Breast epithelium (tissue), 4 donors: ENCODE measurements around the gene MKRN1. TPM values are rescaled to one million over a fixed set of nuclear protein-coding genes. Genes with fewer than 3 reads are reported as not detected.

Experiments used
- DNase-seq, 2 donors: peaks; one replicate each; pipeline ENCODE4 v3.0.0-alpha.2; 2019; ENCODE audit warnings: low spot score in 2 of 2
- H3K27ac ChIP-seq, 2 donors: fragments of 200-600 bp; sonication (generic) in 1 of 2; one replicate each; pipeline ENCODE4 v1.5.1; 2016 to 2019; ENCODE audit warnings: mild to moderate bottlenecking in 1 of 2
- H3K27me3 ChIP-seq, 2 donors: fragments of 200-600 bp; sonication (generic) in 1 of 2; one replicate each; pipeline versions ENCODE4 v1.5.1 to v1.6.0; 2017 to 2019; ENCODE audit warnings: control low read depth in 1 of 2, mild to moderate bottlenecking in 1 of 2
- H3K36me3 ChIP-seq: fragments of 200-600 bp; one replicate; pipeline ENCODE4 v1.5.1; 2019
- H3K4me1 ChIP-seq, 2 donors: fragments of 200-600 bp; sonication (generic); one replicate each; pipeline ENCODE4 v1.5.1; 2016 to 2019; ENCODE audit warnings: control low read depth in 1 of 2
- H3K4me3 ChIP-seq, 3 donors: fragments of 200-600 bp; sonication (generic); 1 replicate in 2 of 3; 2 replicates in 1 of 3; pipeline ENCODE4 v1.5.1; 2016 to 2019; ENCODE audit warnings: mild to moderate bottlenecking in 3 of 3, moderate library complexity in 2 of 3
- H3K9me3 ChIP-seq, 2 donors: fragments of 200-600 bp; sonication (generic) in 1 of 2; one replicate each; pipeline ENCODE4 v1.5.1; 2016 to 2019; ENCODE audit warnings: control low read depth in 1 of 2
- CTCF ChIP-seq, 3 donors: fragments of 450-650 bp; IDR thresholded peaks; one replicate each; pipeline ENCODE4 v1.5.1; 2016 to 2017; ENCODE audit warnings: antibody characterized with exemption in 3 of 3, mild to moderate bottlenecking in 3 of 3, moderate library complexity in 3 of 3
- POLR2A ChIP-seq: fragments of 450-650 bp; IDR thresholded peaks from one replicate; pipeline ENCODE4 v1.6.1; 2016; ENCODE audit warnings: antibody characterized with exemption, mild to moderate bottlenecking, moderate library complexity
- POLR2AphosphoS5 ChIP-seq, 3 donors: sonication (generic); formaldehyde crosslinking; IDR thresholded peaks; one replicate each; pipeline ENCODE4 v1.6.1; 2017; ENCODE audit warnings: antibody characterized with exemption in 3 of 3
- intact Hi-C: fragments of 100-400 bp; cut with DNase I; formaldehyde crosslinking; loops from one replicate; pipeline ENCODE4 v1.15.1; 2023; ENCODE audit warnings: low total_unique reads
- total RNA-seq, 3 donors: library from RNA; depleted of rRNA; stranded (reverse); fragments of >200 nt; gene quantifications; one replicate each; pipeline ENCODE4 v1.1.0, GENCODE V29; 2016

The MKRN1 gene
- total RNA-seq, 3 donors from 2014 or later = 58.7 to 96.2 (median 85.0) TPM

DNA sequence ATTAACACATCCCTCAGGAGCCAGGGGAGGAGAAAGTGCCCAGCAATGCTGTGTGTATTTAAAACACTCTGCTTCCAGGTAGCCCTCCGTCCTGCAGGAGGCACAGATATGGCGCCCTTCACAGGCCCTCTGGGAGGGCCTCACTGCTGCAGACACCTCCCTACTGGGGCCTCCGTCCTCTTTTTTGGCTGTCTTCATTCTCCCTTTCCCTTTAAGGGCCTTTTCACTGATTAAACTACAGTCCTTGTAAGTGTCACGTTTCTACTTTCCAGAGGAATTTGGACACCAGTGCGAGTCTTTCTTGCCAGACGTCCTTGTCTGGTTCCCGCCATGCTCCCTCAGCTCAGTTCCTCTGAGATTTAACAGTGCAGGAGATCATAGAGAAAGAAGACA, 39.7 kb upstream of the MKRN1 start:
- Histone ChIP-seq H3K27ac (peak overlapping the region in 1 of 2 donors; percentile 71), H3K36me3 (no peaks in the 10 kb centered on the region), H3K4me3 (no peak overlapping the region), H3K27me3 (no peaks in the 10 kb centered on the region), H3K4me1 (no peaks in the 10 kb centered on the region), H3K9me3 (no peaks in the 10 kb centered on the region)
- intact Hi-C loops = no loop called here
- no peak for DNase-seq
- TF ChIP-seq POLR2A (no peak), CTCF (IDR thresholded peaks at IDR 0.05) (no peak), POLR2AphosphoS5 (IDR thresholded peaks at IDR 0.05) (no peak)

GRCh38 chr7:140518370-140519006, 39.2 kb upstream of the MKRN1 start:
- DNase-seq = no peak
- no peak overlapping the region for H3K4me3 ChIP-seq
- H3K36me3 ChIP-seq = no peaks in the 10 kb centered on the region
- H3K9me3 ChIP-seq = no peaks in the 10 kb centered on the region
- no peak for TF ChIP-seq CTCF (IDR thresholded peaks at IDR 0.05)
- TF ChIP-seq POLR2AphosphoS5 (IDR thresholded peaks at IDR 0.05) = no peak
- no peak for TF ChIP-seq POLR2A
- no peaks in the 10 kb centered on the region for H3K4me1 ChIP-seq
- no peaks in the 10 kb centered on the region for H3K27me3 ChIP-seq
- peak overlapping the region in 1 of 2 donors; percentile 71 for H3K27ac ChIP-seq
- intact Hi-C loops = no loop called here

GRCh38 chr7:140517546-140518369, 38.5 kb upstream of the MKRN1 start:
- Histone ChIP-seq H3K36me3 (no peaks in the 10 kb centered on the region), H3K4me1 (no peaks in the 10 kb centered on the region), H3K27ac (peak overlapping the region in 1 of 2 donors; percentile 71), H3K4me3 (no peak overlapping the region), H3K9me3 (no peaks in the 10 kb centered on the region), H3K27me3 (no peaks in the 10 kb centered on the region)
- TF ChIP-seq POLR2AphosphoS5 (IDR thresholded peaks at IDR 0.05) (peak; percentile 30 to 50 (median 50)), CTCF (IDR thresholded peaks at IDR 0.05) (peak; percentile 64 to 90 (median 83)), POLR2A (no peak)
- intact Hi-C loops = no loop called here
- peak; percentile 84 to 85 for DNase-seq

- H3K27ac ChIP-seq = no peak overlapping the region
- H3K36me3 ChIP-seq = no peaks in the 10 kb centered on the region
- H3K9me3 ChIP-seq = no peaks in the 10 kb centered on the region
- intact Hi-C loops = no loop called here
- no peak overlapping the region for H3K4me3 ChIP-seq
- peak; percentile 30 to 75 for DNase-seq
- no peak for TF ChIP-seq POLR2AphosphoS5 (IDR thresholded peaks at IDR 0.05)
- TF ChIP-seq POLR2A = no peak
- no peak for TF ChIP-seq CTCF (IDR thresholded peaks at IDR 0.05)
- H3K4me1 ChIP-seq = no peaks in the 10 kb centered on the region
- H3K27me3 ChIP-seq = no peaks in the 10 kb centered on the region
Observed at GRCh38 chr7:140512317-140513000, 33.2 kb upstream of the MKRN1 start.
